ENCODE measurements around the gene METTL8. TPM values are rescaled to one million over a fixed set of nuclear protein-coding genes. Genes with fewer than 3 reads are reported as not detected.

The METTL8 gene
- polyA plus RNA-seq, 2 of the 4 experiments (the other 2 are of a cell fraction): 21.8 to 58.3 TPM

- POLR2A ChIA-PET: interaction anchor here (0.6 to 2.0 kb wide), 3 partner anchors 16 to 255 kb away, joined by 3 to 9 read pairs (median 4); partner anchors contain the start of gene DYNC1I2
- H3K4me2 ChIP-seq: peak overlapping the region; percentile 91
Measured at GRCh38 chr2:171432206-171432968, 1.4 kb downstream of the METTL8 start.

GRCh38 chr2:171431677-171432167, 2.1 kb downstream of the METTL8 start:
- 92% methylated on average over 5 of the region's 9 CpGs for WGBS (ENCODE audit: missing lambda C conversion rate)
- no peak for DNase-seq (ENCODE audit: low read depth in 1 of 2, low spot score in 1 of 2)
- Histone ChIP-seq H3K4me2 (peak overlapping the region; percentile 91; the same call in 2 of the 3 replicates), H3K4me1 (peaks cover 37% of the 10 kb centered on the region), H3K9me3 (peaks cover 4% of the 10 kb centered on the region; the same call in 1 of the 3 replicates), H3K4me3 (no peak overlapping the region), H3K27ac (peak overlapping the region; percentile 15 to 96; a peak in 3 of 6 replicates)
- TF ChIP-seq BCL3 (IDR thresholded peaks at IDR 0.05) (no peak), HOXA7 (CRISPR knock-in tag; IDR thresholded peaks at IDR 0.05) (no peak), MAX (IDR thresholded peaks at IDR 0.05) (no peak), ZFP36 (IDR thresholded peaks at IDR 0.05; ENCODE audit: borderline replicate concordance, partially characterized antibody) (no peak), SMC3 (IDR thresholded peaks at IDR 0.05) (no peak), RNF2 (IDR thresholded peaks at IDR 0.05; ENCODE audit: borderline replicate concordance, low read depth) (no peak), NFE2L2 (conservative IDR thresholded peaks at IDR 0.05; ENCODE audit: low read length) (no peak), CTCF (IDR thresholded peaks at IDR 0.05) (no peak), EHF (CRISPR knock-in tag; IDR thresholded peaks at IDR 0.05) (no peak), TP53 (CRISPR knock-in tag; IDR thresholded peaks at IDR 0.05) (no peak), PHF8 (IDR thresholded peaks at IDR 0.05; ENCODE audit: borderline replicate concordance, low read depth) (no peak), HES2 (IDR thresholded peaks at IDR 0.05) (no peak), KDM1A (IDR thresholded peaks at IDR 0.05; ENCODE audit: low read depth) (no peak), RFX5 (IDR thresholded peaks at IDR 0.05) (no peak), EHMT2 (IDR thresholded peaks at IDR 0.05; ENCODE audit: low read depth) (no peak), NPAS2 (CRISPR knock-in tag; IDR thresholded peaks at IDR 0.05; ENCODE audit: borderline replicate concordance) (no peak), HOXB5 (CRISPR knock-in tag; IDR thresholded peaks at IDR 0.05) (no peak), ATOH8 (CRISPR knock-in tag; IDR thresholded peaks at IDR 0.05; ENCODE audit: low read depth) (no peak)
- no peak for FAIRE-seq
- ChIA-PET POLR2A (interaction anchor here (0.6 kb wide), 1 partner anchor 255 kb away, joined by 4 read pairs; the partner anchor contains the start of gene DYNC1I2), CTCF (interaction anchor here (1.1 to 2.2 kb wide), 6 partner anchors 14 to 503 kb away, joined by 3 to 9 read pairs (median 3); partner anchors contain the start of gene GORASP2)
- ATAC-seq: no peak

More at GRCh38 chr2:171432206-171432968, 1.4 kb downstream of the METTL8 start:
- peaks cover 4% of the 10 kb centered on the region; the same call in 1 of the 3 replicates for H3K9me3 ChIP-seq
- 50% methylated on average over 4 of the region's 4 CpGs for WGBS (ENCODE audit: missing lambda C conversion rate)
- H3K4me3 ChIP-seq: peak overlapping the region; percentile 57
- peaks cover 37% of the 10 kb centered on the region for H3K4me1 ChIP-seq
- no peak for ATAC-seq
- H3K27ac ChIP-seq: peak overlapping the region; percentile 81 to 96
- no peak for FAIRE-seq
- CTCF ChIA-PET: interaction anchor here (1.1 to 2.3 kb wide), 6 partner anchors 13 to 460 kb away, joined by 3 to 9 read pairs (median 6); no protein-coding TSS in a partner anchor
- TF ChIP-seq ELK1 (IDR thresholded peaks at IDR 0.05; ENCODE audit: low read depth, low read length) (no peak), MYC (IDR thresholded peaks at IDR 0.05; ENCODE audit: borderline replicate concordance, low read length) (no peak), EHMT2 (IDR thresholded peaks at IDR 0.05; ENCODE audit: low read depth) (no peak), NPAS2 (CRISPR knock-in tag; IDR thresholded peaks at IDR 0.05; ENCODE audit: borderline replicate concordance) (no peak), USF2 (IDR thresholded peaks at IDR 0.05) (no peak), NFE2L2 (conservative IDR thresholded peaks at IDR 0.05; ENCODE audit: low read length) (no peak)
- no peak for DNase-seq (ENCODE audit: low read depth in 1 of 2, low spot score in 1 of 2)

All from A549 (cell line).